C4-2B (cell line): Measurements from ENCODE around the gene RAVER2.

Experiments used
- H3K27ac ChIP-seq: fragments of 450-650 bp; 2 replicates; pipeline ENCODE4 v1.5.1; 2017
- CTCF ChIP-seq: fragments of 450-650 bp; conservative IDR thresholded peaks from 2 replicates; pipeline ENCODE4 v1.5.1; 2017; ENCODE audit warnings: mild to moderate bottlenecking
- ZFX ChIP-seq: fragments of 450-650 bp; IDR thresholded peaks from 2 replicates; pipeline ENCODE4 v1.6.1; 2017

Gene RAVER2

GRCh38 chr1:64844609-64845008, 99.7 kb downstream of the RAVER2 start:
- H3K27ac ChIP-seq = no peak overlapping the region
- no peak for TF ChIP-seq CTCF
- TF ChIP-seq ZFX = no peak

- H3K27ac ChIP-seq = no peak overlapping the region
- TF ChIP-seq ZFX (no peak), CTCF (no peak)
These were observed 101.1 kb downstream of the RAVER2 start for GRCh38 chr1:64845831-64846425.

GRCh38 chr1:64846573-64847430, 101.9 kb downstream of the RAVER2 start:
- H3K27ac ChIP-seq = no peak overlapping the region
- TF ChIP-seq ZFX (no peak), CTCF (no peak)

GRCh38 chr1:64847666-64848065, 102.8 kb downstream of the RAVER2 start:
- no peak overlapping the region for H3K27ac ChIP-seq
- TF ChIP-seq ZFX (no peak), CTCF (no peak)

GRCh38 chr1:64848136-64848535, 103.3 kb downstream of the RAVER2 start:
- H3K27ac ChIP-seq = no peak overlapping the region
- TF ChIP-seq ZFX (no peak), CTCF (no peak)

GRCh38 chr1:64848803-64849202, 103.9 kb downstream of the RAVER2 start:
- H3K27ac ChIP-seq = no peak overlapping the region
- TF ChIP-seq CTCF (no peak), ZFX (no peak)

GRCh38 chr1:64849942-64850341, 105.1 kb downstream of the RAVER2 start:
- TF ChIP-seq CTCF = no peak
- no peak for TF ChIP-seq ZFX
- no peak overlapping the region for H3K27ac ChIP-seq
